Measurements from ENCODE around the gene SLC39A9. TPM values are rescaled to one million over a fixed set of nuclear protein-coding genes. Genes with fewer than 3 reads are reported as not detected.

The SLC39A9 gene
- total and polyA plus RNA-seq, 4 experiments from 2014 or later, result 17.9 to 38.6 (median 26.2) TPM

- Histone ChIP-seq H3K36me3 (ENCODE audit: insufficient read depth, low read length) (no peaks in the 10 kb centered on the region), H3K9me3 (ENCODE audit: control insufficient read depth in 1 of 2, low read length in 2 of 2) (no peaks in the 10 kb centered on the region), H3K27me3 (ENCODE audit: insufficient read depth, low read length) (peaks cover 7% of the 10 kb centered on the region), H3K4me1 (ENCODE audit: insufficient read depth, low read length) (no peaks in the 10 kb centered on the region), H3K27ac (ENCODE audit: low read depth, low read length) (no peak overlapping the region), H3K4me3 (ENCODE audit: low read length in 2 of 2) (no peak overlapping the region)
- POLR2A ChIA-PET (ENCODE audit: partially characterized antibody), result no interaction called here
- intact Hi-C loops (cut with micrococcal nuclease), result no loop called here
- Mint-ChIP-seq H3K4me3 (no peak overlapping the region), H3K9me3 (no peaks in the 10 kb centered on the region), H3K27ac (no peak overlapping the region), H3K36me3 (no peaks in the 10 kb centered on the region), H3K27me3 (peaks cover 27 to 33% of the 10 kb centered on the region in 2 donors), H3K4me1 (peaks cover 0 to 7% (median 3%) of the 10 kb centered on the region in 4 donors)
- CTCF ChIA-PET (ENCODE audit: partially characterized antibody), result no interaction called here
- no peak for DNase-seq
These were observed 89.3 kb downstream of the SLC39A9 start for GRCh38 chr14:69487771-69488170.

- H3K27me3 ChIP-seq (ENCODE audit: insufficient read depth, low read length), result peaks cover 4% of the 10 kb centered on the region
- Mint-ChIP-seq H3K27ac (no peak overlapping the region), H3K27me3 (peaks cover 23 to 28% of the 10 kb centered on the region in 2 donors), H3K4me3 (no peak overlapping the region), H3K9me3 (no peaks in the 10 kb centered on the region), H3K36me3 (no peaks in the 10 kb centered on the region), H3K4me1 (peaks cover 0 to 4% (median 0%) of the 10 kb centered on the region in 4 donors)
- intact Hi-C loops (cut with micrococcal nuclease), result no loop called here
- H3K9me3 ChIP-seq (ENCODE audit: control insufficient read depth in 1 of 2, low read length in 2 of 2), result no peaks in the 10 kb centered on the region
- H3K36me3 ChIP-seq (ENCODE audit: insufficient read depth, low read length), result no peaks in the 10 kb centered on the region
- ChIA-PET POLR2A (ENCODE audit: partially characterized antibody) (no interaction called here), CTCF (ENCODE audit: partially characterized antibody) (no interaction called here)
- no peak overlapping the region for H3K4me3 ChIP-seq (ENCODE audit: low read length in 2 of 2)
- DNase-seq, result no peak
- H3K4me1 ChIP-seq (ENCODE audit: insufficient read depth, low read length), result no peaks in the 10 kb centered on the region
- no peak overlapping the region for H3K27ac ChIP-seq (ENCODE audit: low read depth, low read length)
These were observed 91.0 kb downstream of the SLC39A9 start for GRCh38 chr14:69489495-69489894.

- H3K9me3 ChIP-seq (ENCODE audit: control insufficient read depth in 1 of 2, low read length in 2 of 2), result no peaks in the 10 kb centered on the region
- DNase-seq, result no peak
- H3K4me1 ChIP-seq (ENCODE audit: insufficient read depth, low read length), result no peaks in the 10 kb centered on the region
- H3K36me3 Mint-ChIP-seq, result no peaks in the 10 kb centered on the region
- peaks cover 21 to 28% of the 10 kb centered on the region in 2 donors for H3K27me3 Mint-ChIP-seq
- ChIA-PET POLR2A (ENCODE audit: partially characterized antibody) (no interaction called here), CTCF (ENCODE audit: partially characterized antibody) (no interaction called here)
- peaks cover 4% of the 10 kb centered on the region for H3K27me3 ChIP-seq (ENCODE audit: insufficient read depth, low read length)
- no peaks in the 10 kb centered on the region for H3K36me3 ChIP-seq (ENCODE audit: insufficient read depth, low read length)
- no peak overlapping the region for H3K27ac ChIP-seq (ENCODE audit: low read depth, low read length)
- peaks cover 0 to 4% (median 0%) of the 10 kb centered on the region in 4 donors for H3K4me1 Mint-ChIP-seq
- no peak overlapping the region for H3K4me3 ChIP-seq (ENCODE audit: low read length in 2 of 2)
- no peaks in the 10 kb centered on the region for H3K9me3 Mint-ChIP-seq
- no peak overlapping the region for H3K4me3 Mint-ChIP-seq
- intact Hi-C loops (cut with micrococcal nuclease), result no loop called here
- H3K27ac Mint-ChIP-seq, result no peak overlapping the region
These were observed 91.9 kb downstream of the SLC39A9 start for GRCh38 chr14:69490219-69490918.

GRCh38 chr14:69491193-69491592, 92.7 kb downstream of the SLC39A9 start:
- peaks cover 0 to 3% (median 0%) of the 10 kb centered on the region in 4 donors for H3K4me1 Mint-ChIP-seq
- Histone ChIP-seq H3K36me3 (ENCODE audit: insufficient read depth, low read length) (no peaks in the 10 kb centered on the region), H3K4me1 (ENCODE audit: insufficient read depth, low read length) (no peaks in the 10 kb centered on the region), H3K4me3 (ENCODE audit: low read length in 2 of 2) (no peak overlapping the region), H3K9me3 (ENCODE audit: control insufficient read depth in 1 of 2, low read length in 2 of 2) (no peaks in the 10 kb centered on the region), H3K27me3 (ENCODE audit: insufficient read depth, low read length) (peaks cover 4% of the 10 kb centered on the region), H3K27ac (ENCODE audit: low read depth, low read length) (no peak overlapping the region)
- no peaks in the 10 kb centered on the region for H3K9me3 Mint-ChIP-seq
- CTCF ChIA-PET (ENCODE audit: partially characterized antibody), result no interaction called here
- H3K36me3 Mint-ChIP-seq, result no peaks in the 10 kb centered on the region
- intact Hi-C loops (cut with micrococcal nuclease), result no loop called here
- H3K4me3 Mint-ChIP-seq, result no peak overlapping the region
- POLR2A ChIA-PET (ENCODE audit: partially characterized antibody), result no interaction called here
- peaks cover 18 to 23% of the 10 kb centered on the region in 2 donors for H3K27me3 Mint-ChIP-seq
- H3K27ac Mint-ChIP-seq, result no peak overlapping the region
- no peak for DNase-seq

GRCh38 chr14:69493038-69493437, 94.5 kb downstream of the SLC39A9 start:
- CTCF ChIA-PET (ENCODE audit: partially characterized antibody), result interaction anchor here (0.6 to 0.8 kb wide), 2 partner anchors 10 to 33 kb away, joined by 3 read pairs; no protein-coding TSS in a partner anchor
- Mint-ChIP-seq H3K27ac (no peak overlapping the region), H3K4me3 (no peak overlapping the region), H3K4me1 (no peaks in the 10 kb centered on the region), H3K36me3 (no peaks in the 10 kb centered on the region), H3K9me3 (no peaks in the 10 kb centered on the region), H3K27me3 (peaks cover 9% of the 10 kb centered on the region in 2 donors)
- no peaks in the 10 kb centered on the region for H3K36me3 ChIP-seq (ENCODE audit: insufficient read depth, low read length)
- no peak overlapping the region for H3K27ac ChIP-seq (ENCODE audit: low read depth, low read length)
- H3K4me3 ChIP-seq (ENCODE audit: low read length in 2 of 2), result no peak overlapping the region
- H3K4me1 ChIP-seq (ENCODE audit: insufficient read depth, low read length), result no peaks in the 10 kb centered on the region
- no peaks in the 10 kb centered on the region for H3K9me3 ChIP-seq (ENCODE audit: control insufficient read depth in 1 of 2, low read length in 2 of 2)
- POLR2A ChIA-PET (ENCODE audit: partially characterized antibody), result no interaction called here
- intact Hi-C loops (cut with micrococcal nuclease), result no loop called here
- DNase-seq, result no peak
- H3K27me3 ChIP-seq (ENCODE audit: insufficient read depth, low read length), result no peaks in the 10 kb centered on the region

- Histone ChIP-seq H3K9me3 (ENCODE audit: control insufficient read depth in 1 of 2, low read length in 2 of 2) (no peaks in the 10 kb centered on the region), H3K4me3 (ENCODE audit: low read length in 2 of 2) (no peak overlapping the region), H3K4me1 (ENCODE audit: insufficient read depth, low read length) (no peaks in the 10 kb centered on the region), H3K27me3 (ENCODE audit: insufficient read depth, low read length) (no peaks in the 10 kb centered on the region), H3K27ac (ENCODE audit: low read depth, low read length) (no peak overlapping the region), H3K36me3 (ENCODE audit: insufficient read depth, low read length) (no peaks in the 10 kb centered on the region)
- no peak for DNase-seq
- Mint-ChIP-seq H3K9me3 (no peaks in the 10 kb centered on the region), H3K4me1 (no peaks in the 10 kb centered on the region), H3K27me3 (peaks cover 7% of the 10 kb centered on the region in 2 donors), H3K27ac (no peak overlapping the region), H3K4me3 (no peak overlapping the region), H3K36me3 (no peaks in the 10 kb centered on the region)
- POLR2A ChIA-PET (ENCODE audit: partially characterized antibody), result no interaction called here
- CTCF ChIA-PET (ENCODE audit: partially characterized antibody), result no interaction called here
- intact Hi-C loops (cut with micrococcal nuclease), result no loop called here
These were observed 95.3 kb downstream of the SLC39A9 start for GRCh38 chr14:69493791-69494190.

GRCh38 chr14:69495341-69495921, 96.9 kb downstream of the SLC39A9 start:
- H3K27ac ChIP-seq (ENCODE audit: low read depth, low read length), result no peak overlapping the region
- no peaks in the 10 kb centered on the region for H3K36me3 ChIP-seq (ENCODE audit: insufficient read depth, low read length)
- POLR2A ChIA-PET (ENCODE audit: partially characterized antibody), result no interaction called here
- no peaks in the 10 kb centered on the region for H3K36me3 Mint-ChIP-seq
- DNase-seq, result no peak
- CTCF ChIA-PET (ENCODE audit: partially characterized antibody), result interaction anchor here (1.9 kb wide), 1 partner anchor 9 kb away, joined by 4 read pairs; no protein-coding TSS in a partner anchor
- H3K4me3 ChIP-seq (ENCODE audit: low read length in 2 of 2), result no peak overlapping the region
- no peaks in the 10 kb centered on the region for H3K4me1 Mint-ChIP-seq
- H3K4me1 ChIP-seq (ENCODE audit: insufficient read depth, low read length), result no peaks in the 10 kb centered on the region
- H3K9me3 Mint-ChIP-seq, result no peaks in the 10 kb centered on the region
- no peak overlapping the region for H3K27ac Mint-ChIP-seq
- peaks cover 7 to 9% of the 10 kb centered on the region in 2 donors for H3K27me3 Mint-ChIP-seq
- intact Hi-C loops (cut with micrococcal nuclease), result no loop called here
- H3K9me3 ChIP-seq (ENCODE audit: control insufficient read depth in 1 of 2, low read length in 2 of 2), result no peaks in the 10 kb centered on the region
- H3K27me3 ChIP-seq (ENCODE audit: insufficient read depth, low read length), result no peaks in the 10 kb centered on the region
- H3K4me3 Mint-ChIP-seq, result no peak overlapping the region
